Neural cell (in vitro differentiated cells): ENCODE results near the gene NUDC. TPM values are rescaled to one million over a fixed set of nuclear protein-coding genes. Genes with fewer than 3 reads are reported as not detected.

Experiments
- H2AFZ ChIP-seq: fragments of 200-600, 300-800 bp; sonication (generic), shearing (Covaris generic); 2 replicates; pipeline ENCODE4 v1.6.0; 2014; ENCODE audit warnings: low read depth, mild to moderate bottlenecking, antibody characterized with exemption, low read length, moderate library complexity
- H3F3A ChIP-seq: fragments of 200-600 bp; shearing (Covaris generic); 2 replicates; pipeline ENCODE4 v1.6.1; 2016; ENCODE audit warnings: mild to moderate bottlenecking, moderate library complexity, mixed read lengths, antibody characterized with exemption, low read length; ENCODE audit not compliant: insufficient read depth, poor library complexity, severe bottlenecking
- H3K27ac ChIP-seq: fragments of 200-600, 300-800 bp; sonication (generic), shearing (Covaris generic); 2 replicates; pipeline ENCODE4 v1.5.1; 2014; ENCODE audit warnings: mild to moderate bottlenecking, low read length, moderate library complexity
- H3K27me3 ChIP-seq: fragments of 300-800, 200-600 bp; sonication (generic), shearing (Covaris generic); 2 replicates; pipeline ENCODE4 v1.6.0; 2014; ENCODE audit warnings: mild to moderate bottlenecking, low read depth, low read length, moderate library complexity; ENCODE audit not compliant: insufficient read depth
- H3K36me3 ChIP-seq: fragments of 300-800, 200-600 bp; sonication (generic), shearing (Covaris generic); 2 replicates; pipeline ENCODE4 v1.5.1; 2014; ENCODE audit warnings: mild to moderate bottlenecking, antibody characterized with exemption, low read length, moderate library complexity; ENCODE audit not compliant: insufficient read depth
- H3K4me2 ChIP-seq: fragments of 300-800, 200-600 bp; sonication (generic), shearing (Covaris generic); 2 replicates; pipeline ENCODE4 v1.6.0; 2014; ENCODE audit warnings: mild to moderate bottlenecking, low read length
- H3K4me3 ChIP-seq: fragments of 300-800, 200-600 bp; sonication (generic), shearing (Covaris generic); 2 replicates; pipeline ENCODE4 v1.5.1; 2014; ENCODE audit warnings: mild to moderate bottlenecking, low read length, moderate library complexity
- H3K79me2 ChIP-seq: fragments of 200-600 bp; shearing (Covaris generic); replicated peaks from 2 replicates; pipeline ENCODE4 v1.6.0; 2014; ENCODE audit warnings: mild to moderate bottlenecking, low read length, moderate library complexity; ENCODE audit not compliant: insufficient read depth
- H3K9ac ChIP-seq: fragments of 300-800, 200-600 bp; sonication (generic), shearing (Covaris generic); 2 replicates; pipeline ENCODE4 v1.6.1; 2016; ENCODE audit warnings: mild to moderate bottlenecking, low read length, mixed read lengths
- H3K9me2 ChIP-seq: fragments of 200-600 bp; shearing (Covaris generic); 2 replicates; pipeline ENCODE4 v1.6.1; 2016; ENCODE audit warnings: mild to moderate bottlenecking, low read length, mixed read lengths; ENCODE audit not compliant: insufficient read depth
- H3K9me3 ChIP-seq: fragments of 200-600, 300-800 bp; sonication (generic), shearing (Covaris generic); 2 replicates; pipeline ENCODE4 v1.6.1; 2016; ENCODE audit warnings: mild to moderate bottlenecking, mixed run types, low read length, moderate library complexity, mixed read lengths
- H4K20me1 ChIP-seq: fragments of 200-600 bp; shearing (Covaris generic); 2 replicates; pipeline ENCODE4 v1.6.1; 2016; ENCODE audit warnings: mild to moderate bottlenecking, mixed run types; ENCODE audit not compliant: insufficient read depth
- CTCF ChIP-seq: fragments of 450-650 bp; IDR thresholded peaks from 2 replicates; pipeline ENCODE4 v1.5.1; 2014; ENCODE audit warnings: antibody characterized with exemption, mild to moderate bottlenecking, moderate library complexity; ENCODE audit not compliant: poor library complexity, severe bottlenecking
- EP300 ChIP-seq: fragments of 450-650 bp; conservative IDR thresholded peaks from 2 replicates; pipeline ENCODE4 v1.6.1; 2014; ENCODE audit warnings: antibody characterized with exemption, mild to moderate bottlenecking, moderate library complexity; ENCODE audit not compliant: poor library complexity, severe bottlenecking
- EZH2 ChIP-seq: fragments of 200-600, 300-800 bp; shearing (Covaris generic), sonication (generic); IDR thresholded peaks from 2 replicates; pipeline ENCODE4 v1.6.1; 2014; ENCODE audit warnings: antibody characterized with exemption, low read length, borderline replicate concordance, mild to moderate bottlenecking; ENCODE audit not compliant: insufficient read depth, poor library complexity, severe bottlenecking
- MXI1 ChIP-seq: fragments of 450-650 bp; conservative IDR thresholded peaks from 2 replicates; pipeline ENCODE4 v1.6.1; 2014; ENCODE audit warnings: antibody characterized with exemption, mild to moderate bottlenecking; ENCODE audit not compliant: poor library complexity, severe bottlenecking
- POLR2AphosphoS5 ChIP-seq: IDR thresholded peaks from 2 replicates; pipeline ENCODE4 v1.6.1; 2012
- RAD21 ChIP-seq: fragments of 450-650 bp; conservative IDR thresholded peaks from 2 replicates; pipeline ENCODE4 v1.6.1; 2014; ENCODE audit warnings: antibody characterized with exemption, mild to moderate bottlenecking, moderate library complexity
- REST ChIP-seq: IDR thresholded peaks from 2 replicates; pipeline ENCODE4 v1.6.1; 2012; ENCODE audit warnings: borderline replicate concordance
- SMC3 ChIP-seq: fragments of 450-650 bp; conservative IDR thresholded peaks from 2 replicates; pipeline ENCODE4 v1.6.1; 2014; ENCODE audit warnings: antibody characterized with exemption, mild to moderate bottlenecking, moderate library complexity; ENCODE audit not compliant: poor library complexity
- TAF1 ChIP-seq: IDR thresholded peaks from 2 replicates; pipeline ENCODE4 v1.6.1; 2012; ENCODE audit warnings: low read depth
- polyA plus RNA-seq: library from polyadenylated mRNA; depleted of rRNA; stranded (reverse); fragments of >200 nt; gene quantifications from 2 replicates; pipeline ENCODE4 v1.2.3, GENCODE V29; 2014

NUDC gene
- polyA plus RNA-seq, 1 donor from 2014 or later: 20.6 TPM

GRCh38 chr1:26915204-26915842 lies 6.2 kb upstream of the NUDC start:
- H3K9me2 ChIP-seq: no peaks in the 10 kb centered on the region
- no peak overlapping the region for H3K4me2 ChIP-seq
- H4K20me1 ChIP-seq: no peaks in the 10 kb centered on the region
- TF ChIP-seq EZH2 (no peak), CTCF (no peak), REST (no peak), SMC3 (no peak), EP300 (no peak), MXI1 (no peak), TAF1 (no peak), POLR2AphosphoS5 (no peak), RAD21 (no peak)
- no peak overlapping the region for H3K9ac ChIP-seq
- H3K27me3 ChIP-seq: no peaks in the 10 kb centered on the region
- H3F3A ChIP-seq: no peaks in the 10 kb centered on the region
- no peak overlapping the region for H2AFZ ChIP-seq
- no peaks in the 10 kb centered on the region for H3K79me2 ChIP-seq
- H3K27ac ChIP-seq: no peak overlapping the region
- no peaks in the 10 kb centered on the region for H3K9me3 ChIP-seq
- no peak overlapping the region for H3K4me3 ChIP-seq
- no peaks in the 10 kb centered on the region for H3K36me3 ChIP-seq

GRCh38 chr1:26921126-26921539 lies 410 bp upstream of the NUDC start:
- TF ChIP-seq CTCF: no peak
- no peak for TF ChIP-seq TAF1
- TF ChIP-seq MXI1: no peak
- TF ChIP-seq RAD21: no peak
- TF ChIP-seq REST: peak; percentile 8
- no peak for TF ChIP-seq POLR2AphosphoS5
- TF ChIP-seq EP300: no peak
- no peak for TF ChIP-seq EZH2
- TF ChIP-seq SMC3: no peak
- Histone ChIP-seq H2AFZ (peak overlapping the region; percentile 25), H4K20me1 (no peaks in the 10 kb centered on the region), H3K36me3 (no peaks in the 10 kb centered on the region), H3F3A (no peaks in the 10 kb centered on the region), H3K4me3 (peak overlapping the region; percentile 80), H3K9ac (no peak overlapping the region), H3K4me2 (peak overlapping the region; percentile 7), H3K9me3 (no peaks in the 10 kb centered on the region), H3K9me2 (no peaks in the 10 kb centered on the region), H3K27ac (peak overlapping the region; percentile 35), H3K79me2 (peaks cover 16% of the 10 kb centered on the region), H3K27me3 (no peaks in the 10 kb centered on the region)
